Fibroblast of mammary gland (primary cell): Measurements from ENCODE around the gene FOXA1.

Experiments used
- DNase-seq: peaks from one replicate; pipeline ENCODE4 v3.0.0-alpha.2; 2010; ENCODE audit warnings: low read depth
- H3K4me3 ChIP-seq: 2 replicates; pipeline ENCODE4 v1.5.1; 2011; ENCODE audit warnings: low read depth, mild to moderate bottlenecking, low read length, moderate library complexity; ENCODE audit not compliant: control insufficient read depth
- CTCF ChIP-seq: conservative IDR thresholded peaks from 2 replicates; pipeline ENCODE4 v1.5.1; 2011; ENCODE audit warnings: low read depth, low read length, inconsistent platforms; ENCODE audit not compliant: control insufficient read depth, insufficient read depth

The FOXA1 gene

GRCh38 chr14:37545174-37545573 is 49.9 kb downstream of the FOXA1 start:
- peak; percentile 4 for DNase-seq
- TF ChIP-seq CTCF, result peak; percentile 18
- no peak overlapping the region for H3K4me3 ChIP-seq

- no peak for DNase-seq
- H3K4me3 ChIP-seq, result no peak overlapping the region
- TF ChIP-seq CTCF, result no peak
These were observed 50.6 kb downstream of the FOXA1 start for GRCh38 chr14:37544407-37544806.

- TF ChIP-seq CTCF, result no peak
- DNase-seq, result no peak
- H3K4me3 ChIP-seq, result no peak overlapping the region
These were observed 55.1 kb downstream of the FOXA1 start for GRCh38 chr14:37539992-37540391.
